Stimulated activated memory B cell treated with anti-CD40 and anti-IgM and Interleukin-4, amounts not matched to agents 10 μg/mL and 1 μg/mL and 100 μg/mL, for 72 hours (primary cell): ENCODE measurements around the gene TMUB1.

Experiments
- ATAC-seq: fragments of 150-1000 bp; cut with Tn5 transposase; 2 replicates; pipeline ENCODE4 v1.10.0; 2021
- H3K27ac Mint-ChIP-seq: one replicate; pipeline ENCODE4 v1.8.0; 2022; ENCODE audit warnings: mild to moderate bottlenecking, mixed read lengths
- H3K27me3 Mint-ChIP-seq: one replicate; pipeline ENCODE4 v1.8.0; 2022; ENCODE audit warnings: mixed read lengths
- H3K36me3 Mint-ChIP-seq: one replicate; pipeline ENCODE4 v1.8.0; 2022; ENCODE audit warnings: mixed read lengths
- H3K4me1 Mint-ChIP-seq: one replicate; pipeline ENCODE4 v1.8.0; 2022; ENCODE audit warnings: mixed read lengths
- H3K4me3 Mint-ChIP-seq: one replicate; pipeline ENCODE4 v1.8.0; 2022; ENCODE audit warnings: mild to moderate bottlenecking, moderate library complexity, mixed read lengths
- H3K9me3 Mint-ChIP-seq: one replicate; pipeline ENCODE4 v1.8.0; 2022; ENCODE audit warnings: mixed read lengths

Gene TMUB1

GRCh38 chr7:151115121-151115835 is 32.0 kb upstream of the TMUB1 start:
- Mint-ChIP-seq H3K36me3 (peaks cover 19% of the 10 kb centered on the region), H3K27me3 (peaks cover 15% of the 10 kb centered on the region), H3K27ac (no peak overlapping the region), H3K9me3 (no peaks in the 10 kb centered on the region), H3K4me3 (no peak overlapping the region), H3K4me1 (peaks cover 10% of the 10 kb centered on the region)
- ATAC-seq, result peak; percentile 25

DNA sequence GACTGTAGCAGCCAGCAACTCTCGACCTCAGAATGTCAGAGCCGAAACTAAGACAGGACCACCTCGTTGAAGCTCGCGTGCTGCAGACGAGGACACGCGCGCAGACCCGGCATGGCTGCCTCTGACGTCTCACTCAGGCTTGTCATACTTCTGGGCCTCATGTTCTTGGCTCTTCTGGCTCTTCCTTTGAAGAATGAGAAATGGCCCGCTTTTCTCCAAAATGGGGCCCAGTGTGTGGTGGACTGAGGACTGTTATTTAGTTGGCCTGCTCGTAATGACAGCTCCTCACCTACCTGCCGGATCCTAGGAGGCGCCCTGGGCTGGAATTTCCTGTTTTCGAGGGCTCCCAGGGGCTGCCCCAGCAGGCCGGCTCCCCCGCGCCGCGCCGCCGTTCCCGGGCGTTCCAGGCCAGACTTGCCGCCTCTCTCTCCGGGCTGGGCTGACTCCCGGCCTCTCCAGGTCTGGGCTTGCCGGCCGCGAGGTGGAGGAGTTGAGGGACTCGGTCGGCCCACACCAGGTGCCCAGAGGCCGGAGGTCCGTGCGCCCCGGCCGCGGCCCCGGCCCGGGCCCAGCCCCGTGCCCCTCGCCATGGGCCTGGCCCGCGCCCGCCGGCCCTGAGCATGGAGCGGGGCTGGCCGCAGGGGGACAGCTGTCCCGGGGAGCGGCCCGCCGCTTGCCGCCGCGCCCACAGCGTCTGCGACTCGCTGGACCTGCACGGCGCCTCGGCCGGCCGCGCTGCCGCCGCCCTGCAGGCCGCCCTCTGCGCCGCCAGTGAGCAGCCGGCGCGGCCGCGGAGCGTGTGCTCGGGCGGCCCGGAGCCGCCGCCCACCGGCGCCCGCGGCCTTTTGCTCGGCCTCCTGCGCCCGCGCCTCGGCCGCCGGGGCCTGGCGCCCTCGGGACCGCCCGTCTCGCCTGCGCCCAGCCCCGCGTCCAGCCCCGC is 31.1 kb upstream of the TMUB1 start:
- no peak for ATAC-seq

DNA sequence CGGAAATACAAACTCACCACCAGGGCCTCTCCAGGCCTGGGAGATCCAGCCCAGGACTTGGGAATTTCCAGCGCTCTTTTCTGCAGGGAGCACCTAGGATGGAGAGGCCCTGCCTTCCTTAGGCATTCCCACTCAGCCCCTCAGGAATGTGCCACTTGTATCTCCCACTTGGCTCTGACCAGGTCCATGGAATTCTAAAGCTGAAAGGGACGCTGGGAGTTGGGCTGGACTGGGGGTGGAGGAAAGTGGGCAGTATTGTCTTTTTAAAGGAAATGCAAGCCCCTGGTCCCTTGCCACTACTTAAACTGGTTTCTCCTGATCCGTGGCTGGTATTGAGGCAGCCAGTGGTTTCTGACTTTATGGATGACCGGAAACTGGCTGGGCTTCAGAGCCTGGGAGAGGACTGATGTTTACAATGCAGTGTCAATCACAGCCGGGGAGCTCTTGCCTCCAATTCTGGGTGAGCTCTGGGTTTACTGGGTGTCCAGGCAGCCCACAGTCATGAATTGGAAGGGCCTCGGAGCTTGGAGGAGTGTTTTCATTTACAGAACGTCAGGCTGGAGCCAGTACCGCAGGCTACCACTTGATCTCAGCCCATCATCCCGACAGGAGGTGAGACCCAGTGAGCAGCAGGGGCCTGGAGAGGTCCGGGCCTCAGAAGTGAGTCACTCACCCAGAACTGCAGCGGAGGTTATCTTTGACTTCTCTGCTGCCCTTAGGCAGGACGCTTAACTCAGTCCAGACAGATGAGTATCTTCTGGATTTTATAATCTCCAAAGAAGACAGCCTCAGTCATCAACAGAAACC is 30.3 kb upstream of the TMUB1 start:
- peaks cover 13% of the 10 kb centered on the region for H3K4me1 Mint-ChIP-seq
- no peak overlapping the region for H3K27ac Mint-ChIP-seq
- no peak overlapping the region for H3K4me3 Mint-ChIP-seq
- no peaks in the 10 kb centered on the region for H3K9me3 Mint-ChIP-seq
- ATAC-seq, result no peak
- H3K27me3 Mint-ChIP-seq, result peaks cover 15% of the 10 kb centered on the region
- H3K36me3 Mint-ChIP-seq, result peaks cover 2% of the 10 kb centered on the region

More for the DNA sequence above, 31.1 kb upstream of the TMUB1 start:
- H3K36me3 Mint-ChIP-seq, result peaks cover 11% of the 10 kb centered on the region
- no peaks in the 10 kb centered on the region for H3K9me3 Mint-ChIP-seq
- H3K27me3 Mint-ChIP-seq, result peaks cover 15% of the 10 kb centered on the region
- no peak overlapping the region for H3K27ac Mint-ChIP-seq
- peaks cover 13% of the 10 kb centered on the region for H3K4me1 Mint-ChIP-seq
- no peak overlapping the region for H3K4me3 Mint-ChIP-seq

DNA sequence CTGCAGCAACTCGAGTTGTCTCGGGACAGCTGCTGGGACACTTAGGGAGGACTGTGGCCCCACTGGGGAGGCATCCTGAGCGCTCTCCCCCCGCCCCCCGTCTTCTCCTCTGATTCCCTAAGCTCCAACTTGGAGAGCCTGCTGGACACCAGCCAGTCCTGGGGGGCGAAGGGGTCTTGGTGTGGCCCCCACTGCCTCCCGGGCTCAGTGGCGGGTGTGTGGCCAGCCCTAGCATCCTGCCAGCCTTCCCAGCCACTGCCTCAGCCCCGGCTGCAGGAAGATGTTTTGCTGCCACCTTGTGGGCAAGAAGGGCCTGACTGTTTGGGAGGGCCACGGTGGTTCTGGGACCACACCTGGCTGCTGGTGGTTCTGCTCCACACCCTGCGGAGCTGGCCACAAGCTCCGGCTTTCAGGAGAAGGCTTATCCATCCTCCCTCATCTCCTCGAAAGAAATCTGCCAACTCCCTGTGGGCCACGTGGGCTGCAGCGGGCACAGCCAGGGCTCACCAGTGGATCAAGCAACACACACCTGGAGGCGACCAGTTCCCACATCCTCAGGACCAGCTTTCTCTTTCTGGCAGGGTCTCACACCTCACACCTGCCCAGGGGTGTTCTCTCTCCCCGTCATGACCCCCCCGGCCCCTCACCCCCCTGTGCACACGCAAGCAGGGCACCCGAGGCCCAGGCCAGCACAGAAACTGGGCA is 27.8 kb upstream of the TMUB1 start:
- H3K36me3 Mint-ChIP-seq, result no peaks in the 10 kb centered on the region
- H3K27me3 Mint-ChIP-seq, result peaks cover 15% of the 10 kb centered on the region
- H3K4me3 Mint-ChIP-seq, result no peak overlapping the region
- ATAC-seq, result peak; percentile 83
- H3K9me3 Mint-ChIP-seq, result no peaks in the 10 kb centered on the region
- H3K4me1 Mint-ChIP-seq, result peaks cover 13% of the 10 kb centered on the region
- no peak overlapping the region for H3K27ac Mint-ChIP-seq

- H3K36me3 Mint-ChIP-seq, result no peaks in the 10 kb centered on the region
- no peak for ATAC-seq
- H3K27me3 Mint-ChIP-seq, result peaks cover 15% of the 10 kb centered on the region
- H3K4me1 Mint-ChIP-seq, result peaks cover 13% of the 10 kb centered on the region
- no peak overlapping the region for H3K4me3 Mint-ChIP-seq
- H3K9me3 Mint-ChIP-seq, result no peaks in the 10 kb centered on the region
- no peak overlapping the region for H3K27ac Mint-ChIP-seq
Measured at GRCh38 chr7:151110236-151110940, 27.1 kb upstream of the TMUB1 start.

DNA sequence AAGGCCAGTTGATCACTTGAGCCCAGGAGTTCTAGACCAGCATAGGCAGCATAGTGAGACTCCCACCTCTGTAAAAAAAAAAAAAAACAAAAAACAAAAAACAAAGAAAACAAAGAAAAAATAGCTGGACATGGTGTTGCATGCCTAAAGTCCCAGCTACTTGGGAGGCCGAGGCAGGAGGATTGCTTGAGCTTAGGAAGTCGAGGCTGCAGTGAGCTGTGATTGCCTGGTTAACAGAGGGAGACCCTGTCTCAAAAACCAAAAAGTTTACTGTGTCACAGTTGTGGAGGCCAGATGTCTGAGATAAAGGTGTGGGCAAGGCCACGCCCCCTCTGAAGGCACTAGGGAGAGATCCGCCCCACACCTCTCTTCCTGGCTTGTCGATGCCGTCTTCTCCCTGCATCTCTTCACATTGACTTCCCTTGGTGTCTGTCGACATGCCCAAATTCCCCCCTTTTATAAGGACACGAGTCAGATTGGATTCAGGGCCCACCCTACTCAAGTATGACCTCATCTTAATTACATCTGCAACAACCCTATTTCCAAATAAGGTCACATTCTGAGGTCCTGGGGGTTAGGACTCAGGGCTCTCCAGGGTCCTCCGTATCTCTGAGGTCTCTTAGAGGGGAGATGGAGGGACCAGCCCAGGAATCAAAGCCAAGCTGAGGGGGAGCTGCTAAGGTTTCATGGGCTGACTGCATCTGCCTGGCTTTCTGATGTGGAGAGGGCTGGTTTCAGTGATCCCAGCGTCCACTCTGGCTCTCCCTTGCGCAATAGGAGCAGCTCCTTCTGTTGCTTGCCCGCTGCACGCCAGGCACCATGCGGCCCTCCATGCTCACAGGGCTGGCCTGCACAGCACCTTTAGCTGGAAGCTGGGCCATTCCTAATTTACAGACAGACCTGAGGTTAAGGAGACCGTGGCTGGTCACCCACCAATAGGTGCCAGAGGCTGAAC is 26.1 kb upstream of the TMUB1 start:
- Mint-ChIP-seq H3K36me3 (no peaks in the 10 kb centered on the region), H3K27ac (no peak overlapping the region), H3K9me3 (no peaks in the 10 kb centered on the region), H3K27me3 (peaks cover 15% of the 10 kb centered on the region), H3K4me1 (peaks cover 13% of the 10 kb centered on the region), H3K4me3 (no peak overlapping the region)
- no peak for ATAC-seq

GRCh38 chr7:151107882-151108281 is 24.6 kb upstream of the TMUB1 start:
- Mint-ChIP-seq H3K27me3 (peaks cover 8% of the 10 kb centered on the region), H3K27ac (no peak overlapping the region), H3K9me3 (no peaks in the 10 kb centered on the region), H3K4me3 (no peak overlapping the region), H3K36me3 (no peaks in the 10 kb centered on the region), H3K4me1 (peaks cover 13% of the 10 kb centered on the region)
- ATAC-seq, result no peak

DNA sequence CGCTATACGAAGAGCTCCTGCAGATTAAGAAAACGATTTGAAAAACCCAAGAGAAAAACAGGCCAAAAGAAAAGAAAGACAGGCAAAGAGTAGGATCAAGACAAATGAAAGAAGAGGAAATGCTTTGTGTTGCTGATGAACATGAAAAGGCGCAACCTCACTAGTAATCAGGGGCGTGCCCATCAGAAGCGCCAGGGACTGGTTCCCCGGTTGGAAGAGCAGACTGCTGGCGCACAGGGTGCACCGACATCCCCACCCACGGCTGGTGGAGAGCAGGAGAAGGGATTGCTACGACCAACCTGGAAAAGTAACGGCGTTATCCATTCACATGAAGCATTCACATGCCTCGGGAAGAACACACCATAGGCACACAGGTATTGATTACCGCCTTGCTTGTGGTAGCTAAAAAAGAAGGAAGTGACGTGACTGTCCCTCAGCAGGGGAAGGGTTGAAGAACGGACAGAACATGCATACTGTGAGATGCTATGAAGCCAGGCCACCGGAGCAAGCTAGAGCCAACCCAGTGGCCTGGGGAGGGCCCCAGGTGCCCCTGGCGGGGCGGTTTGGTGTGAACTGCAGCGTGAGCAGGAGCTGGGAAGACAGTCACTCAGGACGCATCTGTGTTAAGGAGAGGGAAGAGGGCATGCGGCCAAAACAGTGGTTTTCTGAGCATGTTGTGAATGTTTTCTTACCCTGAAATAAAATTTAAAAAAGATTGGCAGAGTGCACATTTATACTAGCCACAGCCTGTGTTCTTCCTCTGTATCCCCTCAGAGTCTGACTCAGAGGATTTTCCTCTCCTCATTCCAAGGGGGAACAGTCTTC is 21.3 kb upstream of the TMUB1 start:
- Mint-ChIP-seq H3K36me3 (no peaks in the 10 kb centered on the region), H3K4me1 (no peaks in the 10 kb centered on the region), H3K9me3 (no peaks in the 10 kb centered on the region), H3K4me3 (no peak overlapping the region), H3K27ac (no peak overlapping the region), H3K27me3 (no peaks in the 10 kb centered on the region)
- ATAC-seq, result no peak

GRCh38 chr7:151103973-151104372 is 20.7 kb upstream of the TMUB1 start:
- Mint-ChIP-seq H3K27ac (no peak overlapping the region), H3K4me3 (no peak overlapping the region)

DNA sequence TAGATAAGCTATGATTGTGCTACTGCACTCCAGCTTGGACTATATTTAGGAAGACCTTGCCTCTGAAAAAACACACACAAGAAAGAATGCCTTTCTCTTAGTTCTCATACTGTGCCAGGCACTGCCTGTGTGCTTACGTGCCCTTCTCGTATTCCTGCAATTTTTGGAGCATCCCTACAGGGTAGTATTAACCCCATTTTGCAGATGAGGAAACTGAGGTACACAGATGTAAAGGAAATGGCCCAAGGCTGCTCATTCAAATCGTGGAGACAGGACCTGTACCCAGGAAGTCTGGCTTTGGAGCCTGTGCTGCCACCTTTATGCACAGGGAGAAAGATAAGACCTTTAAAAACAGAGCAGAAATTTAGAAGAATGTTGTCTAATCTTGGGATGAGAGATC is 19.7 kb upstream of the TMUB1 start:
- Mint-ChIP-seq H3K27me3 (no peaks in the 10 kb centered on the region), H3K4me3 (no peak overlapping the region), H3K4me1 (no peaks in the 10 kb centered on the region), H3K9me3 (no peaks in the 10 kb centered on the region), H3K27ac (no peak overlapping the region), H3K36me3 (no peaks in the 10 kb centered on the region)
- no peak for ATAC-seq

More at GRCh38 chr7:151103973-151104372, 20.7 kb upstream of the TMUB1 start:
- H3K9me3 Mint-ChIP-seq, result no peaks in the 10 kb centered on the region
- no peaks in the 10 kb centered on the region for H3K36me3 Mint-ChIP-seq
- H3K27me3 Mint-ChIP-seq, result no peaks in the 10 kb centered on the region
- H3K4me1 Mint-ChIP-seq, result no peaks in the 10 kb centered on the region
- no peak for ATAC-seq

DNA sequence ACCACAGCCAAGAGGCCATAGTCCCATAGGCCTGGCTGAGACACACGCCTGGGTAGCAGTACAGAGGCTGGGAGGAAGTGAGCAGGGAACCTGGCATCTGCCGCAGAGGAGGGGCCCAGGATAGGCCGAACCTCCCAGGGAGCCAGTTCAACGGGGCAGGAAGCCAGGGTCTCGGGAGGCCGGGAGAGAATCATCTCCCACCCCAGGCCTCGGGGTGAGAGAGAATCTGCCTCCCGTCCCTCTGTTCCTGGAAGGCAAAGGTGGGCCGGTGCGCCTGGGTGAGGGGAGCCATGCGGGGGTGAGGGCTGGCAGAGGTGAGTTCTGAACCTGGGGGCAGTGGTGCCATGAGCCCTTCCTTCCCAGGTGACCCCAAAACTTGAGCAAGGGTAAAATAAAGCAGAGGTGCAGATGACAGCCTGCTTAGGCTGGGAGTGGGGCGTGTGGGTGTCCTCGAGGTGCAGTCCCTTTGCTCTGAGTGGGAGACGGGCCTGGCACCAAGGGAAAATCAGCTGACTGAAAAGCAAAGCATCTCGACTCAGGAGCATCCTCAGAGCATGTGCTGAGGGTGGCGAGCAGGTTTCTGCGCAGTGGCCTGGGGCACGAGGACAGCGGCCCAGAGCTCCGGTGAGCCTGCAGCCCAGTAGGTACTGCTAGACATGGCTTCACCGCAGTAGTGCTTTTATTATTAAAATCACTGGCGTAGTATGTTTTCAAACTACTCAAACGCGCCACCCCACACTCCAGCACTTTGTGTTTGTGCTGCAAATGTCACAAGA is 18.5 kb upstream of the TMUB1 start:
- no peaks in the 10 kb centered on the region for H3K9me3 Mint-ChIP-seq
- no peak for ATAC-seq
- H3K36me3 Mint-ChIP-seq, result no peaks in the 10 kb centered on the region
- H3K4me3 Mint-ChIP-seq, result no peak overlapping the region
- H3K4me1 Mint-ChIP-seq, result no peaks in the 10 kb centered on the region
- no peak overlapping the region for H3K27ac Mint-ChIP-seq
- no peaks in the 10 kb centered on the region for H3K27me3 Mint-ChIP-seq

DNA sequence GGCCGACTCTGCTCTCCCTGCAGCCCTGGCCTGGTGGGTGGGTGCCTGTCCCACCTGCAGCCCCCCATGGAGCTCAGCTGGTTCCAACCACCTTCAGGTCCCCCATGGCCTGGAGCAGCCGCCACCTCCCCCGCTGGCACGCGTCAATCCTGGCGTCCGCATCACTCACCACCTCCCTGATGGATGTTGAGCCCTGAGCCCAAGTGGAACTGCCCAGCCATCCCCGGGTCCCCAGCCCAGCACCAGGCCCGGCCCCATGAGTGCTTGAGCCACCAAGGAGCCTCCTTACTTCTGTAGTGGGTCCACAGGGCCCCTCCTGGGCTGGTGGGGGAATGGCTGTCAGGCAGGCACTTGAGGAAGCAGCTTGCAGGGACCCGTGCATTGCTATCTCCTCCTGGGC is 17.6 kb upstream of the TMUB1 start:
- Mint-ChIP-seq H3K36me3 (no peaks in the 10 kb centered on the region), H3K9me3 (no peaks in the 10 kb centered on the region), H3K4me1 (no peaks in the 10 kb centered on the region), H3K4me3 (no peak overlapping the region), H3K27me3 (no peaks in the 10 kb centered on the region), H3K27ac (no peak overlapping the region)
- ATAC-seq, result no peak
